Mammary epithelial cell (primary cell): Measurements from ENCODE around the gene DUSP10.

Experiments used
- CTCF ChIP-seq, 2 donors: IDR thresholded peaks in 1 of 2; conservative IDR thresholded peaks in 1 of 2; 2 replicates each; pipeline ENCODE4 v1.5.1; 2011 to 2012; ENCODE audit warnings: inconsistent platforms in 2 of 2, low read length in 2 of 2, mild to moderate bottlenecking in 2 of 2, control low read depth in 1 of 2, low read depth in 1 of 2; ENCODE audit not compliant: insufficient read depth in 1 of 2; ENCODE audit errors: extremely low read depth in 1 of 2
- EZH2 ChIP-seq: IDR thresholded peaks from 2 replicates; pipeline ENCODE4 v1.6.1; 2012; ENCODE audit warnings: low read length, inconsistent platforms, borderline replicate concordance

- TF ChIP-seq CTCF (conservative IDR thresholded peaks at IDR 0.05 in 1 of 2, IDR thresholded peaks at IDR 0.05 in 1 of 2; ENCODE audit: extremely low read depth in 1 of 2, insufficient read depth in 1 of 2, low read depth in 1 of 2, low read length in 2 of 2) (no peak), EZH2 (no peak)
Measured at GRCh38 chr1:221777431-221778072, 35.7 kb upstream of the DUSP10 start.
